ENCODE results near the gene ATM. TPM values are rescaled to one million over a fixed set of nuclear protein-coding genes. Genes with fewer than 3 reads are reported as not detected.
A peak's percentile ranks its signal among the peaks of the same experiment; 100 is the strongest.

Gene ATM
- total RNA-seq, 1 donor from 2014 or later = 184 TPM

- H3K4me3 Mint-ChIP-seq = peak overlapping the region; percentile 46
- TF ChIP-seq, protein P1, sequence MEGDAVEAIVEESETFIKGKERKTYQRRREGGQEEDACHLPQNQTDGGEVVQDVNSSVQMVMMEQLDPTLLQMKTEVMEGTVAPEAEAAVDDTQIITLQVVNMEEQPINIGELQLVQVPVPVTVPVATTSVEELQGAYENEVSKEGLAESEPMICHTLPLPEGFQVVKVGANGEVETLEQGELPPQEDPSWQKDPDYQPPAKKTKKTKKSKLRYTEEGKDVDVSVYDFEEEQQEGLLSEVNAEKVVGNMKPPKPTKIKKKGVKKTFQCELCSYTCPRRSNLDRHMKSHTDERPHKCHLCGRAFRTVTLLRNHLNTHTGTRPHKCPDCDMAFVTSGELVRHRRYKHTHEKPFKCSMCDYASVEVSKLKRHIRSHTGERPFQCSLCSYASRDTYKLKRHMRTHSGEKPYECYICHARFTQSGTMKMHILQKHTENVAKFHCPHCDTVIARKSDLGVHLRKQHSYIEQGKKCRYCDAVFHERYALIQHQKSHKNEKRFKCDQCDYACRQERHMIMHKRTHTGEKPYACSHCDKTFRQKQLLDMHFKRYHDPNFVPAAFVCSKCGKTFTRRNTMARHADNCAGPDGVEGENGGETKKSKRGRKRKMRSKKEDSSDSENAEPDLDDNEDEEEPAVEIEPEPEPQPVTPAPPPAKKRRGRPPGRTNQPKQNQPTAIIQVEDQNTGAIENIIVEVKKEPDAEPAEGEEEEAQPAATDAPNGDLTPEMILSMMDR (IDR thresholded peaks at IDR 0.05) = no peak
- ChIA-PET CTCF (no interaction called here), POLR2A (interaction anchor here (0.6 to 8.9 kb wide), 3 partner anchors 13 to 439 kb away, joined by 3 to 210 read pairs (median 10); partner anchors contain the start of gene DDX10)
- no peaks in the 10 kb centered on the region for H3K9me3 Mint-ChIP-seq
- H3K36me3 Mint-ChIP-seq (ENCODE audit: low read depth) = peaks cover 55% of the 10 kb centered on the region
- ATAC-seq (ENCODE audit: low read depth) (no peak), DNase-seq (no peak)
- H3K4me1 Mint-ChIP-seq = peaks cover 28% of the 10 kb centered on the region
- intact Hi-C loops (cut with micrococcal nuclease) = loop anchor here (10.0 kb wide), 1 partner anchor 269 kb away; the partner anchor contains the start of gene POGLUT3
- no peaks in the 10 kb centered on the region for H3K27me3 Mint-ChIP-seq
- peak overlapping the region; percentile 88 for H3K27ac Mint-ChIP-seq
Measured at GRCh38 chr11:108226036-108226435, 3.2 kb downstream of the ATM start.

DNA sequence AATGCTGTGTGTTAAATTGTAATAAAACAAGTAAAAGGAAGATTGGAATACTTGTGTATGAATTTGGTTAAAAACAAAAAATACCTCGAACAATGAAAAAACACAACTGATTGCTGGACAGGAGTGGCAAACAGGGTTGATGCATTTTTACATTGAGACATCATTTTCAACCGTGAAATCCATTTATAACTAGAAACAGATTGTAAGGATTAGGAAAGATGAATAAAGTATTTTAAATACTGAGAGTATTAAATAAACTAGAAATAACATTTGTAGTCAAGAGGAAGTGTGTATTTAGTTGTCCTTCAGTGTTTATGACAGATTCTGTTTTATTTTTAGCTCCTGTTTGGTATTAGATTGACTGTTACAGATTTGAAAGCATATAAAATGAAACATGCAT, 5.4 kb downstream of the ATM start:
- intact Hi-C loops (cut with micrococcal nuclease) = loop anchor here (10.0 kb wide), 1 partner anchor 267 kb away; the partner anchor contains the start of gene POGLUT3
- ChIA-PET POLR2A (interaction anchor here (8.9 kb wide), 1 partner anchor 10 kb away, joined by 210 read pairs; no protein-coding TSS in a partner anchor), CTCF (interaction anchor here (0.8 to 1.3 kb wide), 2 partner anchors 9 to 24 kb away, joined by 3 to 4 read pairs; no protein-coding TSS in a partner anchor)
- TF ChIP-seq, protein P1 (IDR thresholded peaks at IDR 0.05) = no peak
- no peak overlapping the region for H3K4me3 Mint-ChIP-seq
- no peaks in the 10 kb centered on the region for H3K9me3 Mint-ChIP-seq
- H3K4me1 Mint-ChIP-seq = peaks cover 25% of the 10 kb centered on the region
- no peaks in the 10 kb centered on the region for H3K27me3 Mint-ChIP-seq
- no peak for DNase-seq
- H3K27ac Mint-ChIP-seq = peak overlapping the region; percentile 56
- ATAC-seq (ENCODE audit: low read depth) = no peak
- H3K36me3 Mint-ChIP-seq (ENCODE audit: low read depth) = peaks cover 66% of the 10 kb centered on the region

DNA sequence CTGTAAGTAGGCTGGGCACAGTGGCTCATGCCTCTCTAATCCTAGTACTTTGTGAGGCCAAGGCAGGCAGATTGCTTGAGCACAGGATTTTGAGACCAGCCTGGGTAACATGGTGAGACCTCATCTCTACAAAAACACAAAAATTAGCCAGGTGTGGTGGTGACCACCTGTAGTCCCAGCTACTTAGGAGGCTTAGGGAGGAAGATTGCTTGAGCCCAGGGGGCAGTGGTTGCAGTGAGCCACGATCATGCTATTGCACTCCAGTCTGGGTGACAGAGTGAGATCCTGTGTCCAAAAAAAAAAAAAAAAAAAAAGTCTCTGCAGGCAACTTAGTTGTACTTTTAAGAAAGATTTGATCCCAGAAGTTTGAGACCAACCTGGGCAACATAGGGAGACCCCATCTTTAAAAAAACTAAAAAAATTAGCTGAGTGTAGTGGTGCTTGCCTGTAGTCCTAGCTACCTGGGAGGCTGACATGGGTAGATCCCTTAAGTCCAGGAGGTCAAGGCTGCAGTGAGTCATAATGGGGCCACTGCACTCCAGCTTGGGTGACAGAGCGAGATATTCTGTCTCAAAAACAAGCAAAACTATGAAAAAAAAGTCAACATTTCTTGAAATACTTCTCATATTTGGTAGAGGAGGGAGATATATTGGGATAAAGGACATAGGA, 10.5 kb downstream of the ATM start:
- TF ChIP-seq, protein P1 (IDR thresholded peaks at IDR 0.05) = no peak
- ATAC-seq (ENCODE audit: low read depth) (no peak), DNase-seq (no peak)
- CTCF ChIA-PET = interaction anchor here (0.9 kb wide), 1 partner anchor 13 kb away, joined by 3 read pairs; no protein-coding TSS in a partner anchor
- Mint-ChIP-seq H3K4me3 (no peak overlapping the region), H3K36me3 (ENCODE audit: low read depth) (peaks cover 72% of the 10 kb centered on the region), H3K4me1 (peaks cover 40% of the 10 kb centered on the region), H3K9me3 (no peaks in the 10 kb centered on the region), H3K27me3 (no peaks in the 10 kb centered on the region), H3K27ac (peak overlapping the region; percentile 35)
- intact Hi-C loops (cut with micrococcal nuclease) = no loop called here
- POLR2A ChIA-PET = interaction anchor here (0.7 to 1.0 kb wide), 2 partner anchors 10 to 90 kb away, joined by 5 to 8 read pairs; partner anchors contain the start of genes ATM and NPAT

DNA sequence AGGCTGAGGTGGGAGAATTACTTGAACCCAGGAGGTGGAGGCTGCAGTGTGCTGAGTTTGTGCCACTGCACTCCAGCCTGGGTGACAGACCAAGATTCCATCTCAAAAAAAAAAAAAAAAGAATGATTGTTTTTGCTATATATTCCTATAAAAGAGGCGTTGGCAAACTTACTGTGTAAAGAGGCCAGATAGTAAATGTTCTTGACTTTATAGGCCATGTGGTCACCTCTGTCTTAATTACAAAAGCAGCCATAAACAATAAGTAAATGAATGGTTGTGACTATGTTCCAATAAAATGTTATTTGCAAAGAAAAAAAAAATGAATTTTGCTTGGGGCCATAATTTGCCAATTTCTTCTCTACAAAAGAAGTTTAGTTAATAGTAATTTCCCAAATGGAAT, 12.3 kb downstream of the ATM start:
- peaks cover 50% of the 10 kb centered on the region for H3K4me1 Mint-ChIP-seq
- CTCF ChIA-PET = interaction anchor here (5.5 kb wide), 1 partner anchor 12 kb away, joined by 34 read pairs; the partner anchor contains the start of genes ATM and NPAT
- POLR2A ChIA-PET = interaction anchor here (0.7 to 7.5 kb wide), 2 partner anchors 10 to 58 kb away, joined by 3 to 210 read pairs; partner anchors contain the start of genes ATM and NPAT
- ATAC-seq (ENCODE audit: low read depth) (no peak), DNase-seq (no peak)
- intact Hi-C loops (cut with micrococcal nuclease) = loop anchor here (5.0 kb wide), 1 partner anchor 232 kb away; the partner anchor contains the start of gene C11orf65
- H3K27me3 Mint-ChIP-seq = no peaks in the 10 kb centered on the region
- peaks cover 62% of the 10 kb centered on the region for H3K36me3 Mint-ChIP-seq (ENCODE audit: low read depth)
- H3K27ac Mint-ChIP-seq = peak overlapping the region; percentile 53
- H3K4me3 Mint-ChIP-seq = no peak overlapping the region
- TF ChIP-seq, protein P1 (IDR thresholded peaks at IDR 0.05) = no peak
- no peaks in the 10 kb centered on the region for H3K9me3 Mint-ChIP-seq

DNA sequence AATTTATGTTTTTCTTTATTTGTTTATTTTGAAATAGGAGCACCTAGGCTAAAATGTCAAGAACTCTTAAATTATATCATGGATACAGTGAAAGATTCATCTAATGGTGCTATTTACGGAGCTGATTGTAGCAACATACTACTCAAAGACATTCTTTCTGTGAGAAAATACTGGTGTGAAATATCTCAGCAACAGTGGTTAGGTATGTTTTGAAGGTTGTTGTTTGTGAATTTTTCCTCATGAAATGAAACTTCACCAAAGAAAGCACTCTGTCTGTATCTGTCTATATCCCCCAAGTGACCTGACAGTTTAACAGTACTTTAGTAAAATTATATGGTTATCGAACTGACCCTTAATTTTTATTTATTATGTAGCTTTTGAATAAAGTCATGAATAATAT, 12.8 kb downstream of the ATM start:
- Mint-ChIP-seq H3K27ac (peak overlapping the region; percentile 91), H3K36me3 (ENCODE audit: low read depth) (peaks cover 62% of the 10 kb centered on the region), H3K4me3 (peak overlapping the region; percentile 67), H3K4me1 (peaks cover 51% of the 10 kb centered on the region), H3K9me3 (no peaks in the 10 kb centered on the region), H3K27me3 (no peaks in the 10 kb centered on the region)
- ChIA-PET POLR2A (interaction anchor here (7.5 kb wide), 1 partner anchor 11 kb away, joined by 210 read pairs; the partner anchor contains the start of genes ATM and NPAT), CTCF (interaction anchor here (2.0 to 5.5 kb wide), 2 partner anchors 11 to 13 kb away, joined by 9 to 34 read pairs; partner anchors contain the start of genes ATM and NPAT)
- DNase-seq (no peak), ATAC-seq (ENCODE audit: low read depth) (no peak)
- TF ChIP-seq, protein P1 (IDR thresholded peaks at IDR 0.05) = no peak
- intact Hi-C loops (cut with micrococcal nuclease) = loop anchor here (1.0 to 5.0 kb wide), 4 partner anchors 13 to 232 kb away; partner anchors contain the start of genes C11orf65 and NPAT

Data from activated B cell treated with CpG ODN at 0.5 μM for 24 hours (primary cell).